SKM-1 (cell line): Measurements from ENCODE around the gene TOPAZ1.
A peak's percentile ranks its signal among the peaks of the same experiment; 100 is the strongest.

Experiments used
- DNase-seq: peaks from one replicate; lab custom pipeline; 2025; ENCODE audit not compliant: unreplicated experiment; lab: John Stamatoyannopoulos, UW

TOPAZ1 gene

DNA sequence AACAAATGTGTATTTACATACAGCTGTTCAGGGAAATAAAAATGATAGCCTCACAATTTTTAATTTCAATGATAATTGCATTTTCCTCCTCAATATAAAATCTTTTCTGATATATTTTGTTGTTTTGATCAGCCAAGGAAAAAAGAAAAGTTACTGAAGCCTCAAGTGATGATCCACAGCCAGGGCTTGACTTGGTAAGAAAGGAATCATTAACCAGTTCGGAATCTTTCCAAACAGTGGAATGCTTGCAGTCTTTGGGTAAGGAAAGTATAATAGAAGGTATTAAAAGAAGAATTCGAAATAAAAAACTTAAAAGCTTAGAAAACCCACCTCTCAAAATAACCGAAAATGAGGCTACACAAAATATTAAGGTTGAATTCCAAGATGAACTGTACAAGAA is 1.0 kb downstream of the TOPAZ1 start:
- DNase-seq: no peak

DNA sequence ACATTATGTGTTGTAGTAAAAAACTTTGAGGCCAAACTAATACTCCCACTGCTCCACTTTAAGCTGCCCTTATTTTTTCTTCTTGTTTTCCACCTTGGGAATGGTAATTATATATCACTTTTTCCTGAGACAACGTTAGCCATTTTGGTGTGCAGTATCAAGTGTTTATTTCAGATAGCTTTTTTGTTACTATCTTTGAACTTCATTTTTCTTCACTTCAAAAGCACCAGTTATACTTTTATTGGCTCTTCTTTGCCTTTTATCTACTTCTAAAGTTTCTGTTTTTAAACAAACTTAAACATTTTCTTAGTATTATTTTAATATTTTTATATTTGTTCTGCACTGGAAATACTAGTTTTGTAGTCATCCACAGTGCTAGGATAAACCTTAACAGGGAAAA is 6.5 kb downstream of the TOPAZ1 start:
- DNase-seq: no peak

DNA sequence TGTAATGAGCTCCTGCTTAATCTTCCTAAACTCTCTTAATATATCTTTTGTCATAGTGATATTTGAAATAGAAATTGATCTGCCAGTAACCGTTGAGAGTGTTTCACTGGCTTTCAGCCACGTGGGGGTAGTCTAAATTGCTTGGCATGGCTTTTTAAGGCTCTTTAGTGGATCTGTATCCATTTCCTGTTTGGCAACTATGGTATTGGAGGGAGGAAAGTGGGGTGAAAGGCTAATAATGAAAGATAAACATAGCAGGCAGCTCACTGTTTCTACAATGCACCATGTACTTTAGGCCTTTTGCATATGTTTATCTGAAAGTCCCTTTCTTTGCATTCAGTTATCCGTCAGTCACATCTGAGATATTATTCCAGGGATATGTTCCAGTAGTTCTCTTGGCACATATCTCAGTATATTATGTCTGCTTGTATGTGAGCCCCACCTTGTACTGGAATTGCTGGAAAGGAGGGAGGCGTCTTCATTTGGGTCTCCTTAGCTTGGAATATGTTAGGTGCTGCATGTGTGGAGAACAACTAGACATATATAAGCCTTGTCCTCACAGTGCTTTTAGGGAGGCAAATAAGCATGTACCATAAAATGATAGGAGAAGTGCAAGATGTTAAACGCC is 10.8 kb downstream of the TOPAZ1 start:
- DNase-seq: no peak

DNA sequence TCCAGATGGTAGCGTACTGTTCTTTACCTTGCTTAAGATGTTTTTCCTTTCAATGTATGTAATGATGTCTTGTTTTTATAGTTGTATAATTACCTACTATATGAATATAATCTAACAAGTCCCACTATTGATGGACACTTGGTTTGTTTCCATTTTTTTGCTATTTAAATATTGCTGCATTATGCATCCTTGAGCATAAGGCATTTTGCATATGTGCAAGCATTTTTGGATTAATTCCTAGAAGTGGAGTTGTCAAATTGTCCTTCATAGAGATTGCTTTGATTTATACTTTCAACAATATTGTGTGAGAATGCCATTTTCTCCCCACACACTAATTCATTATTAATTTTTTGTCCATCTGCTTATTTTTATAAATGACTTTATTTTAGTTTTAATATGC is 17.7 kb downstream of the TOPAZ1 start:
- no peak for DNase-seq

- DNase-seq: no peak
These were observed 22.5 kb downstream of the TOPAZ1 start for GRCh38 chr3:44264146-44264545.

DNA sequence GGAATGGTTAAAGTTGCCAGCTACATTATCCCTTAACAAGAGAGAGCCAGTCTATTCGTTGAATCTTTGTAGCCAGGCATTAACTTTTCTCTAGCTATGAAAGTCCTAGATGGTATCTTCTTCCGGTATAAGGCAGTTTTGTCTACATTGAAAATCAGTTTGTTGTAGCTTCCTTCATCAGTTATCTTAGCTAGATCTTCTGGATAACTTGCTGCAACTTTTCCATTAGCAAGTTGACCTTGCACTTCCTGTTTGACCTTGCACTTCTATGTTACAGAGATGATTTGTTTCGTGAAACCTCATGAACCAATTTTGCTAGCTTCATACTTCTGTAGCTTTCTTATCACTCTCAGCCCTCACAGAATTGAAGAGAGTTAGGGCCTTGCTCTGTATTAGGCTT is 24.1 kb downstream of the TOPAZ1 start:
- DNase-seq: no peak

DNA sequence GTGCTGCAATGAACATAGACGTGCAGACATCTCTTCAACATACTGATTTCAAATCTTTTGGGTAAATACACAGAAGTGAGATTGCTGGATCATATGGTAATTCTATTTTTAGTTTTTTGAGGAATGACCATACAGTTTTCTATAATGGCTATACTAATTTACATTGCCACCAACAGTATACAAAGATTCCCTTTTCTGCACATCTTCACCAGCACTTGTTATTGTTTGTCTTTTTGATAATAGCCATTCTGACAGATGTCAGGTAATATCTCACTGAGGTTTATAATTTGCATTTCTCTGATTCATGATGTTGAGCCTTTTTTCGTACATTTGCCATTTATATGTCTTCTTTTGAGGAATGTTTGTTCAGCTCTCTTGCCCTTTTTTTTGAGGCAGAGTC is 30.5 kb downstream of the TOPAZ1 start:
- DNase-seq: no peak

- no peak for DNase-seq
These were observed 36.2 kb downstream of the TOPAZ1 start for GRCh38 chr3:44277925-44278324.

- no peak for DNase-seq
These were observed 38.4 kb downstream of the TOPAZ1 start for GRCh38 chr3:44280077-44280476.

DNA sequence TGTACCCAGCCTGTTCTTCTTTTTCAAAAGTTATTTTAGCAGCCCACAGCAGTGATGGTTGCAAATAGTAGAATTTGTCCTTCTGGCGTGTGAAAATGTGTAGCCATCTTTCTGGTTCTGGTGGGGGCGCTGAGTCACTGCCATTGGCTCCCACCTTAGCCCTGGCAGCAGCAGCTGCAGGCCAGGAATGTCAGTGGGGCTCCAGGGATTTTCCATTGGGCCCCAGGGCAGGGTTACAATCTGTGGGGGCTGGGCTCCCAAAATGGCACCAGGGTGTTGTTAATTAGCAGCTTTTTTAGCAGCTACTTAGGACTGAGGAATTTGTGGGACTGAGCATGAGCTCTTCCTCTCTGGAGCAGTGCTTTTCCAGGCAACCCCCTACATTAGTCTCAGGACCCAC is 38.9 kb downstream of the TOPAZ1 start:
- DNase-seq: no peak

GRCh38 chr3:44284949-44285348 is 43.3 kb downstream of the TOPAZ1 start:
- DNase-seq: no peak

DNA sequence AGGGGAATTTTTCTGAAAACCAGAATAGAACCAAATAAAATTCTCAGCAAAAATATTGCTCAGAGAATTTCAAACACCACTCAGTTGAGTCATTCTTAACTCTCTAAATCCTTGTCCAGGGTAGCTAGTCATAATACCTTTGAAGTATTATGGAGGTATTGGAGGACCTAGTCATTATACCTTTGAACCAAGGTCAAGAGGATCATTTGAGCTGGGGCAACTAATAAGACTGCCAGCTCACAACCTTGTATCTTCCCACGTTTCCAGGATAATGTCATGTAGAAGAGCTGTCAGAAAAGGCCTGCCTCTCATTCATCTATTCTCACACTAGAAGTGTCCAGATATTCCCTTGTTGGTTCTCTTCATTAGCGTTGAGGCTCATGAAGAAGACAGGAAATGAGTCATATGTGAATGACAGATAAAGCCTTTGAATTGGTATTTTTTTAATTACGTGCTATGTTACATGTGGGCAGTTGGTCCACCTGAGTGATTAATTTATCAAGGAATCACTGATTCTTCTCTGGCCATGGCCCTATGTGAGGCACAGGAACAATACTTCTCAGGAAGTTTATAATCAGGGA is 48.3 kb downstream of the TOPAZ1 start:
- no peak for DNase-seq

DNA sequence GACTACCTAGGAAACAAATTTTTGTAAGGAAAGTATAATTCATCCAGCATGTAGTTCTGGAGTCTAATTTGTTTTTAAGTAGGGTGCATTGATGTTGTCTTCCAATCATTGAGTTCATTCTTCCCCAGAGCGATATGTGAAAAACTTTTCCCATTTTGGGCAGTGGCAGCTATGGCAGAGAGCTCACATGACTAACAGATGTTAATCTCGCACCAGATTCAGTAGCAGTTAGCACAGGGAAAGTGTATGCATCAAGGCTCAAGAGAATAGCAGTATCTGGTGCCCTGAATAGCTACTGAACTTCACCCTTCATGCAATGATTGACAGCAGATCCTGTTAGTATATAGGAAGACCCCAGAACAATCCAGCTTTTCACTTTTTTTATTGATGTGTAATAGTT is 50.6 kb downstream of the TOPAZ1 start:
- DNase-seq: no peak

DNA sequence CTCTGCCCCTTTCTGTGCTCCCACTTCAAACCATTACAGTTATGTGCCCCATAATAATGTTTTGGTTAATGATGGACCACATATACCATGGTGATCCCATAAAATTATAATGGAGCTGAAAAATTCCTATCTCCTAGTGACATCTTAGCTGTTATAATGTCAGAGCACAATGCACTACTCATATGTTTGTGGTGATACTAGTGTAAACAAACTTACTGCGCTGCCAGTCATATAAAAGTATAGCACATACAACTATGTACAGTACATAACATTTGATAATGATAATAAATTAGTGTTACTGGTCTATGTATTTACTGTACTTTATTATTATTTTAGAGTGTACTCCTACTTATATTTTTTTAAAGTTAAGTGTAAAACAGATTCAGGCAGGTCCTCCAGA is 51.3 kb downstream of the TOPAZ1 start:
- DNase-seq: no peak

DNA sequence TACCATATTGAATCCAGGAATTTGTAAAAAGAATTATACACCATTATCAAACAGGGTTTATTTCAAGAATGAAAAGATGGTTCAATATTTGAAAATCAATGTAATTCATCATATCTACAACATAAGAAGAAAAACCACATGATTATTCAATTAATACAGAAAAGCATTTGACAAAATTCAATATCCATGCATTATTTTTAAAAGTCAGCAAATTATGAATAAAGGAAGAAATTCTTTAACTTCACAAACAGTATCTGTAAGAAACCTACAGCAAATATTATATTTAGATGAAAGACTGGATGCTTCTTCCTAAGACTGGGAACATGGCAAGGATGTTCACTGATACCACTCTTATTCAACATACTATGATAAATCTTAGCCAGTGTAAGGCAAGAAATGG is 55.6 kb downstream of the TOPAZ1 start:
- no peak for DNase-seq

DNA sequence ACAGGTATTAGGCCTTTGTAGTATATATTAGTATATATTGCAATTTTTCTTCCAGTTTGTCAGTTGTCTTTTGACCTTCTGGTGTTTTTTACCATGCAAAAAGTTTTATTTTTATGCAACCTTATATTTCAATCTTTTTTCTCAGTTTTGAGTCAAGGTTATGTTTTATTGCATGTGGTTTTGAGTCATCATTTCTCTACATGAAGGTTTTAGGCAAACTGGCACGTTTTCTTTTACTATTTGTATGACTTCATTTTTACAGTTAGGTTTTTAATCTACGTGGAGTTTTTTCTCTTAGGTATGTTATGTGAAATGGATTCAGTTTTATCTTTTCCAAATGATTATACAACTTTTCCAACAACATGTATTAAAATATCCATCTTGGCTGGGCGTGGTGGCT is 60.1 kb downstream of the TOPAZ1 start:
- no peak for DNase-seq

DNA sequence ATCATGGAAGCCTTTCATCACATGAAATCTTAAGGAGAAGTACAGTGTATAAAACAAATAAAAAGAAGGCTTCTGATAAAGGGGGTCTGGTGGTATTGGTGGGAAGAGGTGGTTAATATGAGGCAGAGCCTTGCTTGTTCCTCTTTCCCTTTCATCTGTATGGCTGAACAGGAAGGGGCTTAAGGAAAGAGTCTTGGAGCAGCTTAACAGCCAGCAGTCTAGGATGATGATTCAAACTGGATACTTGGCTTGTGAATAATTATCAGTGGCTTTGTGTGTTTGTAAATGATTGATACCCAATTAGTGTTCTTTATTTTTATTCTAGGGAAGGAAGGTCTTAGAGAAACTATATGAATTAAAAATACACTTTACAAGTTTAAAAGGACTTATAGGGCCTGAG is 67.8 kb downstream of the TOPAZ1 start:
- no peak for DNase-seq

DNA sequence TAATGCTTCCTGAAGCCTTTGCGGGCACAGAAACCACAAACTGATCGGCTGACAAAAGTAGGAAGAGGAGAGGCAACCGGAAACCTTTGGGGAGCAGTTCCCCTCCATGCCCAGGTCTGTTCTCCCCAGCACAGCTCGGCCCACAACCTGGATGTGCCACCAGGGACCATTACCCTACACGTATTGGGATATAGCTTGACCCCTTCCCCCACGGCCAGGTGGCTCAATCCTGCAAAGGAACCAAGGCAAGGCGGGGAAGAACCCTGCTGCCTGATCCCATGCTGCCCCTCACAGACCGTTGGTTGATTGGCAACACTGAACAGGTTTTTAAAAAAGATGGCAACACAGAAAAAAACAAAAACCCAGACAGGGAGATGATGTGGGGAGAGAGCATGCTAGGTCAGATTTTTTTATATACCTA is 77.2 kb downstream of the TOPAZ1 start:
- peak; percentile 36 for DNase-seq

DNA sequence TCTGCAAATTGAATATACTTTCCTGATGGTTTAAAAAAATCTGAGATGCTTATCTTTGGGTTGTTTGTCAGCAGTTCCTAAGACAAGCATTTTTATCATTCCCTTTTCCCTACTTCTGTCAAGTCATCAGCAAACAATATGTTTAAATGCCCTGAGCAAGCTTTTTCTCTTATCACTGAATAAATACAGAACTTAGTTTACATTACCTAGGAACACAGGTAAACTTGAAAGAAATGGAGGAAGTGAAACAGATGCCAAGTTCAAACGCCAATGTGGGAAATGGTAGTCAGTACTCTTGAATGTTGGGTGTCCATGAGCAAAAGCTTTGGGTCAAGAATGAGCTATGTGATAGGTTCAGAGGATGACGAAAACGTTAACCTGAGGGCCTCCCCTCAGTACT is 79.6 kb downstream of the TOPAZ1 start:
- no peak for DNase-seq

GRCh38 chr3:44323341-44323955 is 81.8 kb downstream of the TOPAZ1 start:
- peak; percentile 45 for DNase-seq

DNA sequence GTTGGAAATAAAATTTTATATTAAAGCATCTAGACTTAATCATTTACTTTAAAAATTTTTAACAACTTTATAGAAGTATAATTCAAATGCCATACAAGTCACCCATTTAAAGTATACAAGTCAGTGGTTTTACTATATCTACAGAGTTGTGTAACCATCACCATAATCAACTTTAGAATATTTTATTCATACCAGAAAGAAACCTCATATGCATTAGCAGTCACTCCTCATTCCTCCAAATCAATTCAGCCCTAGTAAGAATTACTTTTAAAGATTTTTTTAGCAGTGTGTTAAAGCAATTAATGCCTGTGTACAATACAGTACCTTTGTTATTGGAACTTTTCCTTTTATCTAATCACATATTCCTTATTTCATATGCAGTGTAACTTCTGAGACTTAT is 82.9 kb downstream of the TOPAZ1 start:
- no peak for DNase-seq

- DNase-seq: no peak
These were observed 84.3 kb downstream of the TOPAZ1 start for GRCh38 chr3:44326019-44326418.

DNA sequence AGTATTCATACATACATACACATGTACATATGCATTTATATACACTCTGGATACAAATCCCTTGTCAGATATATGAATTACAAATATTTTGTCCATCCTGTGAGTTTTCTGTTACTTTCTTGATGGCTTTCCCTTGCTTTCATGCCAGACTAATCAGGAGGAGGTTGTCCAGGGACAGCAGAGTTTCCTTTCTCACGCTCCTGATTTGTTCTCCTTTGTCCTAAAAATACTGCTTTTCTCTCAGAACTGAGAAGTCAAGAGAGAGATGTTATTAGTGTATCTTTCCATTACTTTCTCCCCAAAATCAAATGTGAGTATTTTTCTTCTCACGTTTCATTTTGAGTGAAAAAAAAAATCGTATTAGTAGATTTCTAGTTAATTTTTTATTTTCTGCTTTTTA is 84.8 kb downstream of the TOPAZ1 start:
- no peak for DNase-seq
